Caki2 (cell line): Measurements from ENCODE around the gene NEK6. TPM values are rescaled to one million over a fixed set of nuclear protein-coding genes. Genes with fewer than 3 reads are reported as not detected.

ENCODE experiments used
- DNase-seq: peaks from one replicate; pipeline ENCODE4 v3.0.0-alpha.2; 2015; ENCODE audit warnings: low read depth
- in situ Hi-C: cut with HindIII; loops from 2 replicates; pipeline ENCODE4 v1.10.0; 2016; ENCODE audit warnings: low sequenced_read_pairs, low pct_unique_long_range_greater_than_20kb, mixed read lengths
- total RNA-seq: library from RNA; depleted of rRNA; stranded (reverse); fragments of >200 nt; shearing (Covaris generic); gene quantifications from 2 replicates; pipeline ENCODE4 v1.2.3, GENCODE V29; 2014; ENCODE audit warnings: low replicate concordance

Gene NEK6
- total RNA-seq, 1 experiment from 2014 or later = 135 TPM

- in situ Hi-C loops = no loop called here
- peak; percentile 75 for DNase-seq
Measured at GRCh38 chr9:124353811-124354274, 96.1 kb downstream of the NEK6 start.

DNA sequence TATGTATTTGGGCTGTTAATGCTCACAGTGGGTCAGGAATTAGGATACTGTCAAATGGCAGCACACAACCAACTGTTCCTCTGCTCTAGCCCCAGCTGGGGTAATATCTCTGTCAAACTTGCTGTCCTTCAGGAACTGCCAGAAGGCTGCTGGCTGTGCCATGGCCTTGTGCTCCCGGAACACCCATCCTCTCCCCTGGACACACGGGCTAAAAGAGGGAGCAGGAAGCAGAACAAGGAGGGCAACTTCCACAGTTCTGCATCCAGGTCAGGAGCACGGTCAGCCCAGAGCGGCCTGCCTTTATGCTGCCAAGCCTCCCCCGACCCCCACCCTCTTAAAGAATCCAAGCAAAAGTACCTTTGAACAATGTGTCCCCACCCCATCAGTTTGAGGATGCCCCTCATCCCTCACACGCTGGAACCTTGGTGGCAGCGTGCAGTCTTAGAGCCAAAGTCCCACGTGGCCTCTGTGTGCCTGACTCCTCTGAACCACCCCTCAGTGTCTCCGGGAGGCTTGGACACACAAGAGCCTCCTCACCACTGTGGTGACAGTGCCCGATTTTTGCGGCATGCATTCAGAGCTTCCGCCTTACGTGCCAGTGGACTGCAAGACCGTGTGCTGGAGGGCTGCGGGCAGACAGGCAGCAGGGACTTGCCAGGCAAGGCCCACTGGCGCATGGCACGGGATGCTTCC lies 96.7 kb downstream of the NEK6 start:
- in situ Hi-C loops = no loop called here
- no peak for DNase-seq

DNA sequence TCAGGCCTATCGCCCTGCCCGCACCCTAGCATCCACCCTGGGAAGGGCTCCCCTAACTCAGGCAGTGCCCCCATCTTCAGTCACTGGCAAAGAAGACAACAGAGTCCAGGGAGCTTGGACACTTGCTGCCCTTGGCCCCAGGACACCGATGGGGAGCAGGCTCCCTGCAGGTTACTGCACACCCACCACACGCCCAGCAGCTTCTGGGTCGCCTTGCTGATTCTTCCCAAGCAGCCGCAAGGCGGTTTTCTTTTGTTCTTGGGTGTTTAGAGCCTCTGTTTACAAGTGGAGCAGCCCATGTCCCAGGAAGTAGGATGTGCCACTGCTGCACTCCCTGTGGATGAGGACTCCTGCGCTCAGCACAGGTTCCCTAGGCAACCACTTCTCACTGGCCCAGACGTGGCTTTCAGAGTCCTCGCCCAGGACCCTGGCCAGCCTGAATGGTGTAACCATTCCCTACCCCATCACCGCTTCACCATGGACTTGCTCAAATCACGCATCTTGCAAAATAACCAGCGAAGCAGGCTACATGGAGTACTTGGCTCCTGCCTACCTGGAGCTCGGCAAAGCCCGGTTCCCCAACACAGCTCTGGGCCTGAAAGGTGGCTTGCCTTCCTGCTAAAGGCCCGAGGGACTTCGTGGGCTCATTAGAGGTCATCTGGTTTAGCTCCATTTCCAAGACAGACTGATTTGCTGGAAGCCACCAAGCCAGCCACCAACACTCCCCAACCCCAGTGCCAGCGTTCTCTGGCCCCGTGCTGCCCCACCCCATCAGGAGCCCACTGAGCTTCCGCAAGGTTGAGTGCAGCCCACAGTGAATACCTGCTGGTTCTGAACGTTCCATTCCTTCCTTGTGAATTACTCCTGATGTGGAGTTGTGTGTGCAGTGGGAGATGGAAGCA lies 97.5 kb downstream of the NEK6 start:
- in situ Hi-C loops = no loop called here
- no peak for DNase-seq

- in situ Hi-C loops = no loop called here
- DNase-seq = no peak
Measured at GRCh38 chr9:124355941-124356744, 98.4 kb downstream of the NEK6 start.

GRCh38 chr9:124356745-124357390 lies 99.1 kb downstream of the NEK6 start:
- in situ Hi-C loops = no loop called here
- DNase-seq = no peak

- no peak for DNase-seq
- in situ Hi-C loops = no loop called here
Measured at GRCh38 chr9:124357721-124358361, 100.1 kb downstream of the NEK6 start.

- no peak for DNase-seq
- in situ Hi-C loops = no loop called here
Measured at GRCh38 chr9:124358631-124359030, 100.9 kb downstream of the NEK6 start.

GRCh38 chr9:124359426-124359825 lies 101.7 kb downstream of the NEK6 start:
- DNase-seq = no peak
- in situ Hi-C loops = no loop called here

- in situ Hi-C loops = no loop called here
- no peak for DNase-seq
Measured at GRCh38 chr9:124359855-124360678, 102.3 kb downstream of the NEK6 start.

DNA sequence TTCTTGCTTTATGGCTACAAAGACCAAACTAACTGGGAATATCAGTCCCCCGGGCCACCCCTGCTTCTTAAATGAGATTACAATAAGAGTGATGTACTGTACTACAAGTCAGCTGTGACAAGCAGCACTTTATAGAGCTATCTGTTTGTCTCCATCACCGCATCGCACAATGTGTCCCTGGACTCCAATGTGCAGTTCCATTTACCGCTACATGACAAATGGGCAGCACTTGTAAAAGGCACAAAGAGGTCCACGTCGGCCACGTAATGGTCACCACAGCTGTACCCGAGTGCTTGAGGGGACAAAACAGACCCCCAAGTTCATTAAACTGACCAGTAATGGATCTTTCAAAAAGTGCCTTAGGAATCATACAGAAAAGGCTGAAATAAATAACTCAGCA lies 103.4 kb downstream of the NEK6 start:
- in situ Hi-C loops = no loop called here
- DNase-seq = no peak

DNA sequence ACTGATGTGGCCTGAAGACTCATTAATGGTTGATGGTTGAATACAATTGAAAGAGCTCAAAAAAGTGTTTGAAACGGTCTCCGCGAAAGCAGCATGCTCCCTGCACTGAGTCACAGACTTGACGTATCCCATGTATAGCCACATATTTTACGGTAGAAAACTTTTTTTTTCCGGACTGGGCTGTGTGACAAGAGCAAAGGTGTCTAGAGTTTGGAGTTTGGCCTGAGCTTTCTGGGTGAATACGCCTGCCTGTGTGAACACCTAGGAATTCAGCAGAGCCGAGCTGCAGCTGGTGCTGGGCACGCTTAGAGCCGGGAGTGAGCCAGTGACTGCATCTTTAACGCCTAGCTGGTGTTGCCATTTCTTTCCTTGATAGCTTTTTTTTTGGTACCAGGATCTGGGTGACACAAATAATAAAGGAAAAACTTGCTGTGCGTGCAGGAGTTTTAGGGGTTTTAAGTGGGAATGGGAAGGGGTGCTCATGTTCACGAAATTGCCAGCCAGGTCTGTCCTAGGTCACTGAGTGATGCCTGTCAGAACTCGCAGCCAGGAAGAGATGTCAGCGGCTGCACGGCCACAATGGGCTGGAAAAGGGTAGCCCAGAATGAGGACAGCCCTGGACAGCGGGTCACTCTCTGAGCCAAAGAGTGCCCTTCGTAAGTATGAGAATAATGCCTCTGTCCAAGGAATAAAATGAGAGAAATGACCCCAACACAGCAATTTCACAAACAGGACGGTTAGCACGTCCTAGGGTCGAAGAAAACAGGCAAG lies 105.8 kb downstream of the NEK6 start:
- in situ Hi-C loops = no loop called here
- DNase-seq = no peak

DNA sequence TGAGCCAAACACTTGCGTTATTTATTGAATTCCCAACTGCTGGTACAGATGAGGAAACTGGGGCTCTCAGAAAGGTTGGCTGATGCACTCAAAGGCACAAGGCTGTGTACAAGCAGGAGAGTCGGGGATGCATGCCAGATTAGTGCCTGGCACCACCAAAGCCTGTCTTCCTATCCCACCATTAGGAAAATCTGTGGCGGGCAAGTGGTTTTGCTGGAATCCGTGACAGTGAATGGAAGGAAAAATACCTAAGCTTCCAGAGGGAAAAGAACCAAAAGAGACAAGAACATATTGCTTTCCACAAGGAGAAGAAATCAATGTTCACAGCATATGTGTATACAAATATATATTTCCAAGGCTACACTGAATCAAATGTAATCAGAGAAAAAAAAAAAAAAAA lies 106.4 kb downstream of the NEK6 start:
- DNase-seq = no peak
- in situ Hi-C loops = no loop called here

DNA sequence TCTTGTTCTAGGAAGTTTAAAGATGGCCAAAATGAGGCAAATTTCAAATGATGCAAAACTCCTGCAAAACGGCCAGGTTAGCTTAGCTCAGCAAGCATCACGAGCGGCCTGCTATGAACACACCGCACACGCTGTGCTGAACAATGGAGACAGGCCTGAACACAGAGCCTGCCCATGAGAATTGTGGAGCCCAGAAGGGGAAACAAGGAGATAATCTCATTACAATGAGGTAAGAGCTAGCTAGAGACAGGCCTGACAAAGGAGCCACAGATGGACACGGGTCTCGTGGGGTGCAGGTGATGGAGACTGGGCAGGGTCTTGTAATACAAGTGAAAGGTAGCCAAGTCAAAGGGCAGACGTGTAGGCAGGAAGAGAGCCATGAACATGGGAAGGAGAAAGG lies 107.3 kb downstream of the NEK6 start:
- no peak for DNase-seq
- in situ Hi-C loops = no loop called here

- DNase-seq = no peak
- in situ Hi-C loops = no loop called here
Measured at GRCh38 chr9:124366476-124367220, 108.9 kb downstream of the NEK6 start.

DNA sequence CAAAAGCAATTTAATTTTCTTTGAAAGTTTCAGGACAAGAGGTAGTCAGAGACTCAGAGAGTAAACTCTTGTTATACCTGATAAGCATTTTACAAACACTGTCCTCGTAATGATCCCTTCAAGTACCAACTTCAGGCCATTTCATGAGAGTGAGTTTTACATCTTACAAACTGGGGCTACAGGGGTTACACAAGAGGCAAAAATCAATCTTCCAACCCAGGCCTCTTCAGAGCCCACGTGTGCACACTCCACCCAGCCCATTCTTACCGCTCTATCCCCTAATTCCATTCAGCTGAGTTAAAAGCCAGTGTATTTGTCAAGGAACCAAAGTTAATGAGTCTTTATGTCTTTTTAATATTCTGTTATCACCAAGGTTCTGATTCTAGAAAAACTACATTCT lies 110.9 kb downstream of the NEK6 start:
- DNase-seq = no peak
- in situ Hi-C loops = no loop called here
